Skin of body (tissue), 2 donors: Measurements from ENCODE around the gene E2F4. TPM values are rescaled to one million over a fixed set of nuclear protein-coding genes. Genes with fewer than 3 reads are reported as not detected.

Experiments
- DNase-seq: peaks from one replicate; lab custom pipeline; 2025; lab: John Stamatoyannopoulos, UW
- total RNA-seq: library from RNA; depleted of rRNA; stranded (reverse); fragments of >200 nt; gene quantifications from one replicate; pipeline ENCODE4 v1.2.3, GENCODE V29; 2014

Gene E2F4
- 23.5 TPM for total RNA-seq

DNA sequence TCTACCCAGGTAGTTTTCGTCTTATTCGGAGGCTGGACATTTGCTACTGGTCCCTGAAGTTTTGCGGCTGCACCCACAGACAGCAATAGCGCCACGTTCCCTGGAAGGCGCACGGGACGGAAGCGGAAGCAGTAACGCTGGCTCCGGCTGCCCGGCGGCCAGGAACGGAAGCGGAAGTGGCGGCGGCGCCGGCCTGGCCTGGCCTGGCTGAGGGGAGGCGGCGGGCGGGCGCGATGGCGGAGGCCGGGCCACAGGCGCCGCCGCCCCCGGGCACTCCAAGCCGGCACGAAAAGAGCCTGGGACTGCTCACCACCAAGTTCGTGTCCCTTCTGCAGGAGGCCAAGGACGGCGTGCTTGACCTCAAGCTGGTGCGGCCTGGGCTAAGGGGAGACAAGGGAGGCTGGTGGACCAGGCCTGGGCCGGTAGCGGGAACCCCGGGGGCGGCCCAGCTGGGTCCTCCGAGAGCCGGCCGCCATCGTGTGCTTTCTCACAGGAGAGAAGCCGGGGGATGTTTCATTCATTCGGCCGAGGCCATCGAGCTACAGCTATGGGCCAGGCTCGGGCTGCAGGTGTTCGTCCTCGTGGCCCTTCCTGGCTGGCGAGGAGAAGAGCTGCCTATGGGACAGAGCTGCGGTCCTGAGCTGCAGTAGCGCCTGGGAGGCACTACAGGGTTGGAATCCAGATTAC lies at the start of gene E2F4:
Gene E2F4, plus strand, starts transcription at position 161 of the 687 bp plus-strand sequence. Its CDS starts 73 bp downstream, at position 234.
- DNase-seq, result peak; percentile 93

DNA sequence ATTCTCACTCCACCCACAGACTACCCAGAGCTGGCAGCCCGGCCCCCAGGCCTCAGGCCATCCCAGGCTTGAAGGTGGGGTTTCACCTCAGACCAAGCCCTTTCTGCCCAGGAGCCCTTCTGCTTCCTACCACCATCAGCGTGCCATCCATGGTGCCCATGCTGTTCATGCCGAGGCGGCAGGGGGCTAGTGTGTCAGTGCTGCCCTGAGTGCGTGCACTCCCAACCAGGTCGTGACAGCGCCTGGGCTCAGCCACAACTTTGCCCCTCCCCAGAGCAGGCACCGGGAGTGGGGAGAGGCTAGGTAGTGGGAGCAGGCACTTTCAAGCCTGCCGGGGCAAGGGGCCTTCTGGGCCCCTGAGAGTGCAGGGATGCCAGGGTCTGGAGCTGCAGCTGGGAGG lies 49.6 kb upstream of the E2F4 start:
- no peak for DNase-seq

DNA sequence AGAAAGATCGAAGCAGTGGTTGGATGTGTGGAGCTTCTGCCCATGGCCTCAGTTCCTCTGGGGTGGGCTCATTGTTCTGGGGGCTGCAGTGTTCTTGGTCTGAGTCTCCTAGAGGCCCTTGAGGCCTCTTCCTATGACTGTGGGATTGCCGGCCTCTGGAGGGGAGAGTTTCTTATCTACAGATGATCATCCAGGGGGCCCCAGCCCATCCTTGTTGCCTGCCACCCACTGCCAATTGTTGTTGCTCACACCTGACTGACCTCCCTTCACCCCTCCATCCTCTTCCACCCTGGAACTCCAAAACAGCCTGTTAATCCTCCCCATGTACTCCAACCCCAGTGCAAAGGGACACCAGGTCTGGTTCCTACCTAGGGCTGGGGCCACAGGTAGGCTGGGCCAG lies 47.0 kb upstream of the E2F4 start:
- no peak for DNase-seq

DNA sequence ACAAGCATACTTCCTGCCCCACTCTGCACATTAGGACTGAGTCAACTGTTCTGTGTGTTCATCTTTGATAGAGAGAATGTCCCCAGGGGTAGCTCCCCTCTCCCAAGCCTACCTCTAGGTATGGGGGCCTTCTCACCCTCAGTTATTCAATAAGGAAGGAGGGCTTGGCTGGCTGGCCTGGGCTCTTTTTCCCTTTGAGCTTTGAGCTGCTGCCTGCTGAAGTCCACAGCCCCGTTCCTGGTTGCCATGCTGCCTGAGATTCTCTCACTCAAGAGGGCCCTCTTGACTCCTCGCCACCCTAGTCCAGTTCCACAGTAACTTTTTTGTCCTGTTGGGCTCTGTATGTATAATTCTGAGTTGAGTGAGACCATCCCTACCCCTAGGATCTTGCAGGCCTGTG lies 46.2 kb upstream of the E2F4 start:
- DNase-seq, result no peak

- no peak for DNase-seq
Measured at GRCh38 chr16:67146523-67147357, 45.2 kb upstream of the E2F4 start.

- no peak for DNase-seq
Measured at GRCh38 chr16:67147437-67148140, 44.4 kb upstream of the E2F4 start.

GRCh38 chr16:67148221-67148620 lies 43.7 kb upstream of the E2F4 start:
- no peak for DNase-seq

GRCh38 chr16:67148656-67149275 lies 43.2 kb upstream of the E2F4 start:
- no peak for DNase-seq

DNA sequence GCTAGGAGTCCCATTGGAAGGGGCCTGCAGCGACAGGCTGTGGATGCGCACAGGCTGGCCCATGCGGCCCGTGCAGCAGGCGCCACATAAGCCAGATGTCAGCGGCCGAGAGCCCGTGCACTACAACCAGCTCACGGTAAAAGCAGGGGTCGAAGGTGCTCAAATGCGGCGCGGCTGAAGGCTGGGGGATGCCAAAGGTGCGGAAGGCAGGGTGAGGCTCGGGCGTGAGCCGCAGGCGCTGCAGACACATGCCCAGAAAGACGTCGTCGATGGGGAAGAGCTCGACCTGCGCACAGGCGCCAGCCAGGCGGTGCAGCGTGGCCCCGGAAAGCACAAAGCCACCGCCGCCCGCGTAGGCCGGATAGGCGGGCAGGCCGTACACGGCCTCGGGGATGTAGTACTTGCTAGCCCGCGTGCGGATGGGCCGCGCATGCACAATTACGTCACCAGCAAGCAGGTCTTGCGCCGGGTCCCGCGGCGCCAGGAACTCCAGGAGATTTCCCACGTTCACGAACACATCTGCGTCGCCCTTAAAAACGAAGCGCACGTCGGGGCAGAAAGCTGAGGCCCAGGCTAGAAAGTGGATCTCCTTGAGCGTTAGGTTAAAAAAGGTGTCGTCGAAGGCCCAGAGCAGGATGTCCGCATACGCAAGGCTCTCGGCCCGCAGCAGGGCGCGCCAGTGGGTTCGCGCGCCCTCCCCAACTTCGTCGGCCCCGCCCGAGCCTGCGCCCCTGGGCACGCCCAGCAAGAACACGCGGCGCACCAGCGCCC lies 42.5 kb upstream of the E2F4 start:
- no peak for DNase-seq

DNA sequence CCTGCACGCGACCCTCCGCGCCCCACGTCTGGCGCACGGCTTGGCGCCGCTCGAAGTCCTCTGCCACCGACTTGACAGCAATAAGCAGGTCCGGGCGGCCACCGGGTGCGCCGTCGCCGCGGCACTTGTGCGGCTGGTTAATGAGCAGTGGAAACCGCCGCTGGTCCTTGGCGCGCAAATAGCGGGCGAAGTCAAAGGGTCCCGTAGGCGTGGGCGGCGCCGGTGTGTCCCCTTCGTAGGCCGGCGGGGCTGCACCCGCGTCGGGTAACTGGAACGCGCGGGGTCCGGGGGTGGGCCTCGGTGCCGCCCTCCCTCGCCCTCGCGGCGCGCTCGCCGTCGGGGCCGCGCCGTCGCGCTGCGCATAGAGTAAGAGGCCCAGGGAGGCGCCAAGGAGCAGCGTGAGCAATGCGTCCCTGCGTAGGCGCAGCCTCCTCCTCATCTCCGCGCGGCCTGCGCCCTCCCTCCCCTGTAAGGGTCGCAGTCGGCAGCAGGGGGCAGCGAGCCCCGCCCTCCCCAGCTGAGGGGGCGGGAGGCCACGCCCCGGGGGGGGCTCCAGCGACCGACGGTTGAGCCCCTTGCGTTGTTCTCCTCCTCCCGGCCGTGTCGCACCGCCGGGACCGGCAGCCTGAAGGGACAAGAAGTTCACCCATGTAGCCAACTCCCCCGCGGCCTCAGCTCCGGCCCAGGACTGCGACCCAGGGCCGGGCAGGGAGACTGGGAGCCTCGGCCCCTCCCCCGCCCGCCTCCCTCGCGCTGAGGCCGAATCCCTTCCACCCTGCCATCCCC lies 41.7 kb upstream of the E2F4 start:
- peak; percentile 77 for DNase-seq

- peak; percentile 87 for DNase-seq
Measured at GRCh38 chr16:67150833-67151396, 41.0 kb upstream of the E2F4 start, which contains the start of gene B3GNT9. TSS of gene B3GNT9 (minus strand) at chr16:67150998. CDS start at chr16:67150485, 513 bp downstream.

DNA sequence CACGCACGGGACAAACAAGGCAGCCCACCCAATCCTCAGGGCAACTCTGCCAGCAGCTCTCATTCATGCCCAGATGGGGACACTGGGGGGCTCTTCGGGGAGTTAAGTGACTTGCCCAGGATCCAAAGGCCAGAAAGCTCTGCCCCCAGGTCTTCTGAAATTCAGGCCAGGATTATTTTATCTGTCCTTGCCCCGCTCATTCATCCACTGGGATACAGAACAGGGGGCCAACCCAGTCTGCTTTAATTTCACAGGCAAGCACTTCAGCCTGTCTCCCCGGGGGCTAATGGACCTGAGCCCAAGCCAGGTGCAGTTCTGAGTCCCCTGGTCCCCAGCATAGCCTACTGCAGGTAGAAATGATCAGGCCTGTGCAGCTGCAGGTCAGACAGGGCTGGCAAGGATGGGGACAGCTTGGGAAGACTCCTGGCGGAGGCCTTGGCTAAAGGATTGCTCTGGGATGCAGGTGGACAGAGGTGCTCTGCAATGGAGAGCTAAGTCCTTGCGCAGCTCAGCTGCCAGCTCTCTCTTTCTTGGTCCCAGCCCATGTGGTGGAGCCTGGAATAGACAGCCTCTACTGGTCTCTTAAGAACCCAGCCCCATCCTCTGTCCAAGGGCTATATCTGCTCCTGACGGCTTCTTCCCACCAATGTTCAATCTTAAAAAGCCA lies 40.4 kb upstream of the E2F4 start:
- DNase-seq, result no peak

GRCh38 chr16:67154578-67155294 lies 37.2 kb upstream of the E2F4 start:
- DNase-seq, result no peak

DNA sequence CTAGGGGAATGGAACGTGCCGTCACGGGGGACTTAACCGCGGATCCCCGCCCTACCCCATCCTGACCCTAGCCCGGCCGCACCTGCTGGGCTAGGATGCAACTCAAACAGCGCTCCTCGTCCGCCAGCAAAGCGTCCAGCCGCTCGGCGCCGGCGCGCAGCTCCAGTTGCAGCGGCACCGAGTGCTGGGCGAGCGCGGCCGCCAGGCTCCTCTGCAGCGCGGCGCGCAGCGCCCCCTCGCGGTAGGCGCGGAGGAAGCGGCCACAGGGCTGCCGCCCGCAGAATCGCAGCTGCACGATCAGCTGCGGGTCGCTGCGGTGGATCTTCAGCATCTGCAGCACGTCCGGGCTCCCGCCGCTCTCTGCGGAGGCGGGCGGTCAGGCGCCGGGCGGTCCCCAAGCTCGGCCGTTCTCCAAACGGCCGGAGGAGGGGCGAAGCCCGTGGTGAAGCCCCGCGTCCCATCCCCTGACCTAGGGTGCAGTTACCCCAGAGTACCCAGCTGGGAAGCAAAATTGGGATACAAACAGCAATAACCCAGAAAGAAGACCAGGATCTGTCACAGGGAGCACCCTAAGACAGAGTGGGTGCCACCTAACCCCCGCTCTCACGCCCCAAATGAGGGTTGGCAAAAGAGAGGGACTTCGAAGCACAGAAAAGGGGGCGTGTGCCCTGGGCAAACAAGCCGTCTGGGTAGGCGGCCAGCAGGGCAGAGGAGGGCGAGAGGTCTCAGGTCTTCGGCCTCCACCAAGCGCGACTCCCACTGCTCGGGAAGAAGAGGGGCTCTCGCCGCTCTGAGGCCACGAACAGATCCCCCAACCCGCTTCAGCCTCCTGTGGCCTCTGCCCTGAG lies 36.4 kb upstream of the E2F4 start:
- DNase-seq, result peak; percentile 48

- DNase-seq, result no peak
Measured at GRCh38 chr16:67156143-67156844, 35.7 kb upstream of the E2F4 start.

- no peak for DNase-seq
Measured at GRCh38 chr16:67157106-67157748, 34.7 kb upstream of the E2F4 start.
